Ascending aorta (tissue), 2 donors: ENCODE measurements around the gene KCNMB1. TPM values are rescaled to one million over a fixed set of nuclear protein-coding genes. Genes with fewer than 3 reads are reported as not detected.
A peak's percentile ranks its signal among the peaks of the same experiment; 100 is the strongest.

Experiments
- DNase-seq, 2 donors: peaks; one replicate each; pipeline ENCODE4 v3.0.0-alpha.2; 2019; ENCODE audit warnings: low spot score in 2 of 2
- H3K27ac ChIP-seq, 2 donors: fragments of 200-600 bp; sonication (generic); one replicate each; pipeline ENCODE4 v1.5.1; 2016 to 2017; ENCODE audit warnings: mild to moderate bottlenecking in 1 of 2
- H3K27me3 ChIP-seq: fragments of 200-600 bp; sonication (generic); one replicate; pipeline ENCODE4 v1.5.1; 2017
- H3K36me3 ChIP-seq, 2 donors: fragments of 200-600 bp; sonication (generic); one replicate each; pipeline ENCODE4 v1.5.1; 2016
- H3K4me1 ChIP-seq, 2 donors: fragments of 200-600 bp; sonication (generic); one replicate each; pipeline ENCODE4 v1.5.1; 2016 to 2017; ENCODE audit warnings: mild to moderate bottlenecking in 1 of 2
- H3K4me3 ChIP-seq, 2 donors: fragments of 200-600 bp; sonication (generic); one replicate each; pipeline ENCODE4 v1.5.1; 2016 to 2017; ENCODE audit warnings: mild to moderate bottlenecking in 1 of 2
- H3K9me3 ChIP-seq, 2 donors: fragments of 200-600 bp; sonication (generic); one replicate each; pipeline ENCODE4 v1.5.1; 2016
- CTCF ChIP-seq, 3 experiments: fragments of 200-600 bp in 2 of 3; fragments of 450-650 bp in 1 of 3; sonication (generic) in 2 of 3; IDR thresholded peaks; one replicate each; pipeline ENCODE4 v1.5.1; 2016 to 2019; ENCODE audit warnings: antibody characterized with exemption in 3 of 3, mild to moderate bottlenecking in 1 of 3, moderate library complexity in 1 of 3
- intact Hi-C: fragments of 100-400 bp; cut with DNase I; formaldehyde crosslinking; loops from one replicate; pipeline ENCODE4 v1.15.1; 2023
- total RNA-seq: library from RNA; depleted of rRNA; stranded (reverse); fragments of >200 nt; gene quantifications from one replicate; pipeline ENCODE4 v1.1.0, GENCODE V29; 2016

Gene KCNMB1
- total RNA-seq, 1 donor from 2014 or later: 30.8 TPM

DNA sequence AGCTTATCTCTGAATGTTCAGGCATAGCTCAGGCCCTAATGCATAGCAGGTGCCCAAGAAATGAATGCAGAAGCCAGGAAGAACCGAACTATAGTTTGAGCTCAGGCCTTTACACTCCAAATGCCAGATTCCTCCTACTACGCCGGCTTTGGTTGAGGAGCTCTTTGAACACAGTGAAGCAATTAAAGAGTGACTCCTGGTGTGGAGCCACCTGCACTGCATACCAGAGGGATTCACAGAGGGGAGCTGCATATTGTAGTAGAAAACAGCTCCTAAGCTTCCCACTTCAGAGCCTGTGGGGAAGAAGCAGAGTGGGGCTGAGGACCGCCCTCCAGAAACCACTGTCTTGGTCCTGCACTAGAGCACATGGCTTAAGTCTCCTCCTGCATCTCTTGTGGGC is 14.5 kb upstream of the KCNMB1 start:
- H3K4me1 ChIP-seq: no peaks in the 10 kb centered on the region
- no peak for TF ChIP-seq CTCF (IDR thresholded peaks at IDR 0.05)
- DNase-seq: no peak
- no peaks in the 10 kb centered on the region for H3K36me3 ChIP-seq
- intact Hi-C loops: no loop called here
- H3K27ac ChIP-seq: no peak overlapping the region
- H3K27me3 ChIP-seq: no peaks in the 10 kb centered on the region
- H3K9me3 ChIP-seq: no peaks in the 10 kb centered on the region
- no peak overlapping the region for H3K4me3 ChIP-seq

DNA sequence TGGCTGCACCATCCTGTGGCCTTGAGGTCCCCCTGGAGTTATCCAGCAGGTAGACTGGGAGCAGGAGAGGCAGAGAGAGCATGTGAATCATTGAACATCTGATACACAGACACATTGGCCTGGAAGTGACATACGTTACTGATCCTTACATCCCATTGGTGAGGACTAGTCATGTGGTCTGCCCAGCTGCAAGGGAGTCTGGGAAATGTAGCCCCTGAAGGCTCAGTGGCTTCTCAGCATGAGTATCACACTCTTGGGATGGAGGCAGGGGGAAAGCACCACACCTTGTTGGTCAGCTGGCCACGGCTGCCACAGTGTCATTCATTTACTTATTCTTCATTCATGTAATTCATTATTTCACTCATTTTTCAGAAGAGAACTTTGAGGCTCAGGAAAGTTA is 13.3 kb upstream of the KCNMB1 start:
- H3K27me3 ChIP-seq: no peaks in the 10 kb centered on the region
- intact Hi-C loops: no loop called here
- H3K27ac ChIP-seq: no peak overlapping the region
- no peak overlapping the region for H3K4me3 ChIP-seq
- DNase-seq: no peak
- H3K4me1 ChIP-seq: no peaks in the 10 kb centered on the region
- H3K9me3 ChIP-seq: no peaks in the 10 kb centered on the region
- no peak for TF ChIP-seq CTCF (IDR thresholded peaks at IDR 0.05)
- H3K36me3 ChIP-seq: no peaks in the 10 kb centered on the region

DNA sequence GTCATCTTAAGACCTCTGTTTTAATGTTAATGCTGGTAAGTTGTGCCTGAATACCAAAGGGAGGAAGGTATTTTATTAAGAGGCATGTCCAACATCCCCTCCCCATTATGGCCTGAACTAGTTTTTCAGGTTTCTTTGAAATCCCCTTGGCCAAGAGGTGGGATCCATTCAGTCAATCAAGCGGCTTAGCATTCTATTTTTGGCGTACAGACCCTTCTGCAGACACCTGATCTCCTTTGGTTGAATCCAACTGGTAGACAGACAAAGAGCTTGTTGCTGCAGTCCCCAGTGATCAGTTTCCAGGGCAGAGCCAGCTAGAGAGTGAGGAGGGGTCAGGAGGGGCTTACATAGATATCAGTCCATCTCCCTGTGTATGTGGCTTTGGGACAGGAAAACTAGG is 7.9 kb upstream of the KCNMB1 start:
- Histone ChIP-seq H3K27me3 (no peaks in the 10 kb centered on the region), H3K9me3 (no peaks in the 10 kb centered on the region), H3K27ac (no peak overlapping the region), H3K36me3 (no peaks in the 10 kb centered on the region), H3K4me3 (no peak overlapping the region), H3K4me1 (peaks cover 0 to 5% of the 10 kb centered on the region in 2 donors)
- TF ChIP-seq CTCF (IDR thresholded peaks at IDR 0.05): no peak
- intact Hi-C loops: no loop called here
- no peak for DNase-seq

- peaks cover 0 to 18% of the 10 kb centered on the region in 2 donors for H3K4me1 ChIP-seq
- intact Hi-C loops: no loop called here
Measured at GRCh38 chr5:170393958-170394357, 4.8 kb upstream of the KCNMB1 start.

DNA sequence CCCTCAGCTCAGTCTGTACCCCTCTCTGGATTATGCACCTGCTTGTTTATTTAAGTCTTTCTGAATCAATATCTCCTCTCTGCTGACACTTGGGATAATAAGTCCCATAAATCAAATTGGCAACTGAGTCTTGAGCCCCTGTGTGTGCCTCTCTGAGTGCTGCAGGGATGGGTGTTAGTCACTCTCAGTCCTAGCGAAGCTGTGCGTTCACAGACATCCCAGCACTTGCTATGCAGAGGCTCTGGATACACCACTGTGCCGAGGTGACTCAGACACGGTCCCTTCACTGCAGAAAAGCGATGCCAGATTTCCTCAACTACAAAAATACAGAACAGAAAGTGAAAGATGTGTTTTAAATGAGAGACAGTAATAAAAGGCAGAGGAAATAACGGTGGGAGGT is 4.1 kb upstream of the KCNMB1 start:
- Histone ChIP-seq H3K4me3 (peak overlapping the region in 1 of 2 donors; percentile 1), H3K27me3 (no peaks in the 10 kb centered on the region), H3K36me3 (no peaks in the 10 kb centered on the region), H3K27ac (no peak overlapping the region), H3K4me1 (peaks cover under 1 to 18% of the 10 kb centered on the region in 2 donors), H3K9me3 (no peaks in the 10 kb centered on the region)
- intact Hi-C loops: no loop called here
- DNase-seq: no peak
- no peak for TF ChIP-seq CTCF (IDR thresholded peaks at IDR 0.05)

More at GRCh38 chr5:170393958-170394357, 4.8 kb upstream of the KCNMB1 start:
- H3K27ac ChIP-seq: no peak overlapping the region
- DNase-seq: no peak
- H3K27me3 ChIP-seq: no peaks in the 10 kb centered on the region
- TF ChIP-seq CTCF (IDR thresholded peaks at IDR 0.05): no peak
- no peaks in the 10 kb centered on the region for H3K9me3 ChIP-seq
- no peaks in the 10 kb centered on the region for H3K36me3 ChIP-seq
- no peak overlapping the region for H3K4me3 ChIP-seq

DNA sequence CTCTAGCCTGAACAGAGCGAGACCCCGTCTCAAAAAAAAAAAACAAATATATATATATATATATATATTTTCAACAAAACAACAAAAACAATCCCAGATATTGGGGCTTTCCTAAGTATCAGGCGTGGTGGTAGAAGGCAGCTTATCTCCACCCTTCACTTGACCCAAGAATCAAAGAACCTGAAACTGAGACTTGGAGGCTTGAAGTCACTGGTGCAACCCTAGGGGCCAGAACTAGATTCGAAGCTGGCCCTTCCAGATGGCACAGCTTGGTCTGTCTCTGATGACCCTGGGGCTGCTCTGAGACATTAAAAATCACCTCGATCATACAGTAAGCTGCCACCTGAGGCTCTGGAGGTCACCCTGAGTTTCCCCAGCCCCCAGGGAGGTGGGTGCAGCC is 1.3 kb upstream of the KCNMB1 start:
- Histone ChIP-seq H3K27ac (peak overlapping the region; percentile 94 to 97), H3K4me3 (peak overlapping the region in 1 of 2 donors; percentile 73), H3K9me3 (no peaks in the 10 kb centered on the region), H3K27me3 (no peaks in the 10 kb centered on the region), H3K36me3 (peaks cover 0 to under 1% of the 10 kb centered on the region in 2 donors), H3K4me1 (peaks cover 6 to 20% of the 10 kb centered on the region in 2 donors)
- no peak for TF ChIP-seq CTCF (IDR thresholded peaks at IDR 0.05)
- intact Hi-C loops: no loop called here
- no peak for DNase-seq
